H1 (cell line): ENCODE results near the gene RPUSD1. TPM values are rescaled to one million over a fixed set of nuclear protein-coding genes. Genes with fewer than 3 reads are reported as not detected.

Experiments
- CBX8 ChIP-seq: fragments of 300-800, 300-1000 bp; sonication (generic); IDR thresholded peaks from 2 replicates; pipeline ENCODE4 v1.7.1; 2016; ENCODE audit warnings: low read depth, low read length, borderline replicate concordance
- EGR1 ChIP-seq: IDR thresholded peaks from 2 replicates; pipeline ENCODE4 v1.6.1; 2011; ENCODE audit warnings: low read depth, low read length, borderline replicate concordance
- JUN ChIP-seq: IDR thresholded peaks from 2 replicates; pipeline ENCODE4 v1.6.1; 2011; ENCODE audit warnings: low read depth, mild to moderate bottlenecking, improper control_type of control experiment, low read length
- JUND ChIP-seq: IDR thresholded peaks from 2 replicates; pipeline ENCODE4 v1.6.1; 2011; ENCODE audit warnings: mild to moderate bottlenecking, improper control_type of control experiment, low read length
- SP1 ChIP-seq: IDR thresholded peaks from 2 replicates; pipeline ENCODE4 v1.6.1; 2011; ENCODE audit warnings: low read depth, low read length
- SUZ12 ChIP-seq: fragments of 200-600 bp; sonication (generic); IDR thresholded peaks from 2 replicates; pipeline ENCODE4 v1.6.1; 2012; ENCODE audit warnings: mild to moderate bottlenecking, inconsistent platforms, low read length, moderate library complexity, mixed read lengths
- ZNF274 ChIP-seq: IDR thresholded peaks from 2 replicates; pipeline ENCODE4 v1.7.0; 2012; ENCODE audit warnings: low read length, borderline replicate concordance; ENCODE audit errors: extremely low read depth
- polyA plus RNA-seq, 7 experiments: library from polyadenylated mRNA; depleted of rRNA in 3 of 7; stranded (reverse) in 5 of 7; unstranded in 2 of 7; fragments of >200 nt in 5 of 7; fragments of 200-250 nt in 2 of 7; gene quantifications; 1 replicate in 5 of 7; 2 replicates in 1 of 7; 4 replicates in 1 of 7; pipeline versions ENCODE4 v1.2.1 to v1.2.3, GENCODE V29; 2011 to 2013; ENCODE audit warnings: missing spikeins in 2 of 7, mixed read lengths in 2 of 7
- total RNA-seq: library from RNA; stranded (reverse); fragmentation: NEBNext Ultra II Directional; extraction: Animal tissue kit (Norgen Biotek cat#: 25700); gene quantifications from 2 replicates; pipeline ENCODE4 v1.2.1, GENCODE V29; 2021

The RPUSD1 gene
- total and polyA plus RNA-seq, 2 of the 8 experiments (the other 6 are each of a cell fraction or from before 2014, with no cell fraction given) = 32.2 to 61.8 TPM

DNA sequence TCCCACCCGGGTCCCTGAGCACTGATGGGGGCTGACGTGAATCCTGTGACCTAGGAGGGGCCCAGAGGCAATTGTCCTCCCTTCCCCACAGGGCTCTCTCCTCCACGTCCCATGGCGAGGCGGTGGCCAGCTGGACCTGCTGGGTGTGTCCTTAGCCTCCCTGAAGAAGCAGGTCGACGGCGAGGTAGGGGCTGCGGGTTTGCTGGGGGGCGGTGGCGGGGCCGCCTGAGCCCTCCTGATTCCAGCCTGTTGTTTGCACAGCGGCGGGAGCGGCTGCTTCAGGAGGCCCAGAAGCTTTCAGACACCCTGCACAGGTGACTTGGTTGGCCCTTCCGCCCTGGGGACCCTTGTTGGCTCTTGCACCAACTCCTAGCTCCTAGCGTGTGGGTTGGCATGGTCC is 1.9 kb upstream of the RPUSD1 start (continued):
- TF ChIP-seq SUZ12 = no peak
- TF ChIP-seq JUN = no peak
- no peak for TF ChIP-seq ZNF274
- TF ChIP-seq SP1 = no peak
- TF ChIP-seq EGR1 = no peak
- TF ChIP-seq CBX8 = no peak
- TF ChIP-seq JUND = no peak
